ENCODE results near the gene ITPR3.

Gene ITPR3

GRCh38 chr6:33688451-33689147 lies 67.5 kb downstream of the ITPR3 start:
- no peak for DNase-seq

- no peak for DNase-seq
Observed at GRCh38 chr6:33689148-33689494, 68.0 kb downstream of the ITPR3 start.

- DNase-seq, result no peak
Observed at GRCh38 chr6:33689879-33690278, 68.8 kb downstream of the ITPR3 start.

- no peak for DNase-seq
Observed at GRCh38 chr6:33690766-33691165, 69.6 kb downstream of the ITPR3 start.

- DNase-seq, result no peak
Observed at GRCh38 chr6:33691456-33692077, 70.4 kb downstream of the ITPR3 start.

- DNase-seq, result no peak
Observed at GRCh38 chr6:33692078-33692759, 71.1 kb downstream of the ITPR3 start.

- peak in 1 of 2 experiments; percentile 27 for DNase-seq
Observed at GRCh38 chr6:33692760-33693158, 71.6 kb downstream of the ITPR3 start.

GRCh38 chr6:33693186-33694105 lies 72.3 kb downstream of the ITPR3 start:
- no peak for DNase-seq

- peak; percentile 62 to 70 for DNase-seq
Observed at GRCh38 chr6:33694401-33694931, 73.3 kb downstream of the ITPR3 start.

GRCh38 chr6:33694977-33695376 lies 73.9 kb downstream of the ITPR3 start:
- DNase-seq, result no peak

GRCh38 chr6:33695451-33695887 lies 74.3 kb downstream of the ITPR3 start:
- no peak for DNase-seq

- DNase-seq, result no peak
Observed at GRCh38 chr6:33696076-33696475, 75.0 kb downstream of the ITPR3 start.

GRCh38 chr6:33696548-33697518 lies 75.7 kb downstream of the ITPR3 start:
- DNase-seq, result no peak

GRCh38 chr6:33697845-33698244 lies 76.7 kb downstream of the ITPR3 start:
- no peak for DNase-seq

GRCh38 chr6:33698494-33698893 lies 77.4 kb downstream of the ITPR3 start:
- DNase-seq, result no peak

- DNase-seq, result no peak
Observed at GRCh38 chr6:33699131-33699530, 78.0 kb downstream of the ITPR3 start.

GRCh38 chr6:33699739-33700138 lies 78.6 kb downstream of the ITPR3 start:
- DNase-seq, result no peak

- peak; percentile 70 for DNase-seq
Observed at GRCh38 chr6:33700391-33701050, 79.4 kb downstream of the ITPR3 start.

- no peak for DNase-seq
Observed at GRCh38 chr6:33702345-33702977, 81.3 kb downstream of the ITPR3 start.
